H1 (cell line): ENCODE results near the gene NR1D2. TPM values are rescaled to one million over a fixed set of nuclear protein-coding genes. Genes with fewer than 3 reads are reported as not detected.

Experiments
- CTCF ChIA-PET: fragments of 300-600 bp; sonication (Branson Sonifier 250); formaldehyde crosslinking; loops from one replicate; lab custom pipeline; 2021; ENCODE audit not compliant: partially characterized antibody; lab: Charles Lee
- POLR2A ChIA-PET: fragments of 300-600 bp; sonication (Branson Sonifier 250); formaldehyde crosslinking; loops from one replicate; lab custom pipeline; 2021; ENCODE audit warnings: inconsistent platforms; ENCODE audit not compliant: partially characterized antibody; lab: Charles Lee
- DNase-seq, 2 experiments: peaks; one replicate each; pipeline versions ENCODE4 v3.0.0 to v3.0.0-alpha.2; 2010 to 2022; ENCODE audit warnings: low spot score in 2 of 2, low read depth in 1 of 2, mixed read lengths in 1 of 2
- FAIRE-seq: peaks from 2 replicates; lab custom pipeline; 2011; peaks lifted over from hg19 to GRCh38; lab: Jason Lieb, UNC
- H2AFZ ChIP-seq: 2 replicates; pipeline ENCODE4 v1.8.1; 2012; ENCODE audit warnings: low read length, inconsistent platforms
- H2AK5ac ChIP-seq: 2 replicates; pipeline ENCODE4 v1.6.1; 2013; ENCODE audit warnings: low read depth, low read length
- H2BK120ac ChIP-seq: replicated peaks from 2 replicates; pipeline ENCODE3; 2013; ENCODE audit warnings: low read depth, low read length, inconsistent platforms
- H2BK12ac ChIP-seq: 2 replicates; pipeline ENCODE4 v1.6.1; 2013; ENCODE audit warnings: low read depth, low read length
- H2BK15ac ChIP-seq: 2 replicates; pipeline ENCODE4 v1.6.1; 2013; ENCODE audit warnings: low read length
- H2BK20ac ChIP-seq: 2 replicates; pipeline ENCODE4 v1.6.1; 2013; ENCODE audit warnings: low read length
- H2BK5ac ChIP-seq: 2 replicates; pipeline ENCODE4 v1.6.1; 2013; ENCODE audit warnings: low read depth, low read length
- H3K14ac ChIP-seq: 2 replicates; pipeline ENCODE4 v1.6.1; 2013; ENCODE audit warnings: inconsistent platforms; ENCODE audit not compliant: insufficient read length
- H3K18ac ChIP-seq: 2 replicates; pipeline ENCODE4 v1.6.1; 2013; ENCODE audit warnings: low read length; ENCODE audit errors: extremely low read depth
- H3K23ac ChIP-seq: 2 replicates; pipeline ENCODE4 v1.6.1; 2013; ENCODE audit warnings: inconsistent platforms; ENCODE audit not compliant: insufficient read length
- H3K23me2 ChIP-seq: 2 replicates; pipeline ENCODE4 v1.6.1; 2013; ENCODE audit warnings: low read depth, low read length
- H3K27ac ChIP-seq: 2 replicates; pipeline ENCODE4 v1.6.1; 2011; ENCODE audit warnings: low read depth, low read length, inconsistent platforms
- H3K27me3 ChIP-seq, 4 experiments: replicated peaks in 1 of 4; 1 replicate in 1 of 4; 2 replicates in 3 of 4; pipeline versions ENCODE4 v1.6.1 to v1.8.1; 2011 to 2013; ENCODE audit warnings: low read length in 3 of 4, mild to moderate bottlenecking in 3 of 4, inconsistent platforms in 2 of 4, mixed read lengths in 2 of 4, moderate library complexity in 1 of 4; ENCODE audit not compliant: control insufficient read depth in 3 of 4, insufficient read depth in 3 of 4; ENCODE audit errors: extremely low read depth in 1 of 4
- H3K36me3 ChIP-seq, 4 experiments: 2 replicates each; pipeline versions ENCODE4 v1.6.1 to v1.8.1; 2011 to 2013; ENCODE audit warnings: mild to moderate bottlenecking in 4 of 4, low read length in 3 of 4, moderate library complexity in 2 of 4, control low read depth in 1 of 4, inconsistent platforms in 1 of 4; ENCODE audit not compliant: insufficient read depth in 4 of 4, control insufficient read depth in 2 of 4
- H3K4ac ChIP-seq: replicated peaks from 2 replicates; pipeline ENCODE3; 2013; ENCODE audit warnings: low read length, low read depth, mixed read lengths, inconsistent platforms; ENCODE audit not compliant: insufficient read length
- H3K4me1 ChIP-seq, 4 experiments: replicated peaks in 1 of 4; 1 replicate in 1 of 4; 2 replicates in 3 of 4; pipeline versions ENCODE4 v1.6.1 to v1.8.1; 2011 to 2013; ENCODE audit warnings: low read length in 3 of 4, inconsistent platforms in 2 of 4, mixed read lengths in 1 of 4; ENCODE audit not compliant: insufficient read depth in 4 of 4, control insufficient read depth in 3 of 4
- H3K4me2 ChIP-seq, 2 experiments: 2 replicates each; pipeline versions ENCODE4 v1.6.1 to v1.8.1; 2011 to 2013; ENCODE audit warnings: low read depth in 2 of 2, low read length in 2 of 2, control low read depth in 1 of 2, inconsistent platforms in 1 of 2, mild to moderate bottlenecking in 1 of 2; ENCODE audit not compliant: insufficient read depth in 1 of 2
- H3K4me3 ChIP-seq, 4 experiments: fragments of 200-600, 300-600 bp in 1 of 4; sonication (generic), shearing (Covaris generic), sonication (Bioruptor Twin) in 1 of 4; 2 replicates each; pipeline versions ENCODE4 v1.5.1 to v1.8.1; 2011 to 2016; ENCODE audit warnings: low read length in 4 of 4, low read depth in 3 of 4, control low read depth in 2 of 4, inconsistent platforms in 2 of 4, mild to moderate bottlenecking in 2 of 4, mixed read lengths in 1 of 4, moderate library complexity in 1 of 4; ENCODE audit not compliant: insufficient read depth in 2 of 4; ENCODE audit errors: extremely low read depth in 1 of 4
- H3K56ac ChIP-seq: replicated peaks from 2 replicates; pipeline ENCODE3; 2013; ENCODE audit warnings: low read depth, mild to moderate bottlenecking, mixed read lengths, low read length, inconsistent platforms; ENCODE audit not compliant: insufficient read length
- H3K79me1 ChIP-seq: 2 replicates; pipeline ENCODE4 v1.6.1; 2013; ENCODE audit warnings: low read depth, low read length, control low read depth
- H3K79me2 ChIP-seq, 2 experiments: 2 replicates each; pipeline versions ENCODE4 v1.6.1 to v1.8.1; 2012 to 2013; ENCODE audit warnings: low read length in 2 of 2, mild to moderate bottlenecking in 2 of 2, inconsistent platforms in 1 of 2; ENCODE audit not compliant: insufficient read depth in 2 of 2, control insufficient read depth in 1 of 2
- H3K9ac ChIP-seq, 4 experiments: replicated peaks in 1 of 4; 1 replicate in 1 of 4; 2 replicates in 3 of 4; pipeline versions ENCODE4 v1.6.1 to v1.8.1; 2011 to 2013; ENCODE audit warnings: low read depth in 3 of 4, low read length in 3 of 4, control low read depth in 2 of 4, mild to moderate bottlenecking in 2 of 4, moderate library complexity in 2 of 4, inconsistent platforms in 1 of 4; ENCODE audit errors: extremely low read depth in 1 of 4
- H3K9me3 ChIP-seq, 2 experiments: 2 replicates each; pipeline versions ENCODE4 v1.6.1 to v1.8.1; 2012 to 2013; ENCODE audit warnings: mild to moderate bottlenecking in 2 of 2, moderate library complexity in 2 of 2, control low read depth in 1 of 2, inconsistent platforms in 1 of 2, low read depth in 1 of 2, low read length in 1 of 2, mixed read lengths in 1 of 2; ENCODE audit not compliant: insufficient read depth in 2 of 2
- H4K20me1 ChIP-seq, 2 experiments: replicated peaks in 1 of 2; 2 replicates each; pipeline versions ENCODE3 to v1.8.1; 2011 to 2013; ENCODE audit warnings: inconsistent platforms in 2 of 2, low read length in 2 of 2, mild to moderate bottlenecking in 1 of 2; ENCODE audit not compliant: insufficient read depth in 2 of 2, control insufficient read depth in 1 of 2
- H4K5ac ChIP-seq: 2 replicates; pipeline ENCODE4 v1.6.1; 2013; ENCODE audit warnings: low read length, low read depth, mixed read lengths, inconsistent platforms; ENCODE audit not compliant: insufficient read length
- H4K8ac ChIP-seq: 2 replicates; pipeline ENCODE4 v1.8.0; 2013; ENCODE audit warnings: mild to moderate bottlenecking, moderate library complexity, low read length, inconsistent platforms; ENCODE audit not compliant: insufficient read depth; ENCODE audit errors: extremely low read depth
- H4K91ac ChIP-seq: replicated peaks from 2 replicates; pipeline ENCODE3; 2013; ENCODE audit warnings: low read length, mixed read lengths, inconsistent platforms; ENCODE audit not compliant: insufficient read length
- CHD2 ChIP-seq: IDR thresholded peaks from 2 replicates; pipeline ENCODE4 v1.6.1; 2012; ENCODE audit warnings: low read length, improper control_type of control experiment
- FOSL1 ChIP-seq: IDR thresholded peaks from 2 replicates; pipeline ENCODE4 v1.6.1; 2011; ENCODE audit warnings: mild to moderate bottlenecking, low read depth, low read length, moderate library complexity; ENCODE audit not compliant: insufficient read depth
- HDAC6 ChIP-seq: IDR thresholded peaks from one replicate; pipeline ENCODE4 v1.7.1; 2012; ENCODE audit warnings: low read depth, mild to moderate bottlenecking, inconsistent platforms, low read length, moderate library complexity
- JUND ChIP-seq: IDR thresholded peaks from 2 replicates; pipeline ENCODE4 v1.6.1; 2011; ENCODE audit warnings: mild to moderate bottlenecking, improper control_type of control experiment, low read length
- KDM5A ChIP-seq: fragments of 200-600 bp; IDR thresholded peaks from 2 replicates; pipeline ENCODE4 v1.7.1; 2012; ENCODE audit warnings: mild to moderate bottlenecking, low read length, inconsistent platforms, mixed read lengths
- RNF2 ChIP-seq: fragments of 200-900, 300-1000 bp; sonication (generic); IDR thresholded peaks from 2 replicates; pipeline ENCODE4 v1.7.1; 2016; ENCODE audit warnings: borderline replicate concordance, low read depth, mild to moderate bottlenecking, antibody characterized with exemption, low read length; ENCODE audit not compliant: poor library complexity, severe bottlenecking; ENCODE audit errors: missing control alignments
- RXRA ChIP-seq: IDR thresholded peaks from 2 replicates; pipeline ENCODE4 v1.6.1; 2011; ENCODE audit warnings: low read depth, mild to moderate bottlenecking, low read length, moderate library complexity; ENCODE audit not compliant: insufficient read depth
- SP1 ChIP-seq: IDR thresholded peaks from 2 replicates; pipeline ENCODE4 v1.6.1; 2011; ENCODE audit warnings: low read depth, low read length
- polyA plus RNA-seq, 7 experiments: library from polyadenylated mRNA; depleted of rRNA in 3 of 7; stranded (reverse) in 5 of 7; unstranded in 2 of 7; fragments of >200 nt in 5 of 7; fragments of 200-250 nt in 2 of 7; gene quantifications; 1 replicate in 5 of 7; 2 replicates in 1 of 7; 4 replicates in 1 of 7; pipeline versions ENCODE4 v1.2.1 to v1.2.3, GENCODE V29; 2011 to 2013; ENCODE audit warnings: missing spikeins in 2 of 7, mixed read lengths in 2 of 7
- total RNA-seq: library from RNA; stranded (reverse); fragmentation: NEBNext Ultra II Directional; extraction: Animal tissue kit (Norgen Biotek cat#: 25700); gene quantifications from 2 replicates; pipeline ENCODE4 v1.2.1, GENCODE V29; 2021
- TF ChIP-seq, protein P1 (sequence below): IDR thresholded peaks from 2 replicates; pipeline ENCODE4 v1.6.1; 2012; ENCODE audit warnings: low read length, inconsistent platforms
- TF ChIP-seq, protein P2 (sequence below): IDR thresholded peaks from 2 replicates; pipeline ENCODE4 v1.6.1; 2011; ENCODE audit warnings: low read depth, mild to moderate bottlenecking, low read length; ENCODE audit not compliant: insufficient read depth

Gene NR1D2
- total and polyA plus RNA-seq, 2 of the 8 experiments (the other 6 are each of a cell fraction or from before 2014, with no cell fraction given) = 5.9 to 21.7 TPM

DNA sequence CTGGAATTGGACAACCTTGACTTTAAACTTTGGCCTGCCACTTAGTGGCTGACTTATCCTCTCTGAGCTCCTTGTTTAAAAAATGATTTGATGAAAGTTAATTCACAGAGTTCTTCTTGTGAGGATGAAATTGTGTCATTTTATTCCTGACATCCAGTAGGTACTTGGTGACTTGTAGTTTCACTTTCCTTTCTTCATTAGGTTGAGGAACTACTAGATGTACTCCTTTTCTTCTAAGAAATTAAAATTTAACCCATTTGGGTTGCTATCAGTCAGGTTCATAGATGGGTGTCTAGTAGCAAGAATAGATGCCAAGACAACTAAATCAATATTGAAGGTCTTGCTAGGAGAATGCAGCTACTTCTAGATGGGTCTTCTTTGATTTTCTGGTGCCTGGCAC is 5.2 kb downstream of the NR1D2 start:
- Histone ChIP-seq H3K27ac (no peak overlapping the region), H3K79me1 (no peaks in the 10 kb centered on the region), H4K91ac (no peak overlapping the region), H3K4ac (no peak overlapping the region), H3K79me2 (peaks cover 7 to 83% of the 10 kb centered on the region in 2 experiments), H3K9ac (no peak overlapping the region), H3K9me3 (no peaks in the 10 kb centered on the region), H3K4me3 (no peak overlapping the region), H3K18ac (no peak overlapping the region), H2AFZ (no peak overlapping the region), H2BK15ac (no peak overlapping the region), H3K23me2 (no peaks in the 10 kb centered on the region; the same call in 1 of the 2 replicates), H3K27me3 (no peaks in the 10 kb centered on the region), H4K8ac (no peak overlapping the region), H3K4me2 (no peak overlapping the region), H2BK20ac (no peak overlapping the region), H3K36me3 (peaks cover 0 to 6% (median 0%) of the 10 kb centered on the region in 4 experiments; a peak in 1 of 8 replicates), H3K23ac (no peak overlapping the region), H2AK5ac (no peak overlapping the region), H4K20me1 (peaks cover 1 to 6% of the 10 kb centered on the region in 2 experiments), H2BK120ac (no peak overlapping the region), H4K5ac (no peak overlapping the region), H3K14ac (no peak overlapping the region), H2BK5ac (no peak overlapping the region), H3K4me1 (peaks cover 5 to 10% (median 9%) of the 10 kb centered on the region in 4 experiments; a peak in 5 of 7 replicates), H2BK12ac (no peak overlapping the region), H3K56ac (no peak overlapping the region)
- no peak for DNase-seq
- POLR2A ChIA-PET = interaction anchor here (1.8 to 6.6 kb wide), 2 partner anchors 32 to 139 kb away, joined by 3 to 137 read pairs; partner anchors contain the start of genes NKIRAS1 and RPL15
- no peak for FAIRE-seq
- CTCF ChIA-PET = interaction anchor here (1.4 kb wide), 1 partner anchor 25 kb away, joined by 5 read pairs; no protein-coding TSS in a partner anchor
- no peak for TF ChIP-seq CHD2
- TF ChIP-seq, protein P1, sequence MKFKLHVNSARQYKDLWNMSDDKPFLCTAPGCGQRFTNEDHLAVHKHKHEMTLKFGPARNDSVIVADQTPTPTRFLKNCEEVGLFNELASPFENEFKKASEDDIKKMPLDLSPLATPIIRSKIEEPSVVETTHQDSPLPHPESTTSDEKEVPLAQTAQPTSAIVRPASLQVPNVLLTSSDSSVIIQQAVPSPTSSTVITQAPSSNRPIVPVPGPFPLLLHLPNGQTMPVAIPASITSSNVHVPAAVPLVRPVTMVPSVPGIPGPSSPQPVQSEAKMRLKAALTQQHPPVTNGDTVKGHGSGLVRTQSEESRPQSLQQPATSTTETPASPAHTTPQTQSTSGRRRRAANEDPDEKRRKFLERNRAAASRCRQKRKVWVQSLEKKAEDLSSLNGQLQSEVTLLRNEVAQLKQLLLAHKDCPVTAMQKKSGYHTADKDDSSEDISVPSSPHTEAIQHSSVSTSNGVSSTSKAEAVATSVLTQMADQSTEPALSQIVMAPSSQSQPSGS = no peak
- no peak for TF ChIP-seq SP1
- TF ChIP-seq RNF2 = no peak
- TF ChIP-seq RXRA = no peak
- TF ChIP-seq, protein P2, sequence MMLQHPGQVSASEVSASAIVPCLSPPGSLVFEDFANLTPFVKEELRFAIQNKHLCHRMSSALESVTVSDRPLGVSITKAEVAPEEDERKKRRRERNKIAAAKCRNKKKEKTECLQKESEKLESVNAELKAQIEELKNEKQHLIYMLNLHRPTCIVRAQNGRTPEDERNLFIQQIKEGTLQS = no peak
- TF ChIP-seq HDAC6 = no peak
- TF ChIP-seq FOSL1 = no peak
- no peak for TF ChIP-seq JUND
- no peak for TF ChIP-seq KDM5A
